Activated T-cell treated with anti-CD3 and anti-CD28 coated beads for 1 hour (primary cell): ENCODE data around the gene ERGIC1.
A peak's percentile ranks its signal among the peaks of the same experiment; 100 is the strongest.
"Not testable (repeated sequence)": the region's sequence is repeated elsewhere in the genome, so short reads cannot be mapped to it uniquely, and the experiment has no call there.

Source experiments
- DNase-seq: peaks from one replicate; pipeline ENCODE4 v3.0.0-alpha.2; 2020; ENCODE audit warnings: low read depth

Gene ERGIC1

DNA sequence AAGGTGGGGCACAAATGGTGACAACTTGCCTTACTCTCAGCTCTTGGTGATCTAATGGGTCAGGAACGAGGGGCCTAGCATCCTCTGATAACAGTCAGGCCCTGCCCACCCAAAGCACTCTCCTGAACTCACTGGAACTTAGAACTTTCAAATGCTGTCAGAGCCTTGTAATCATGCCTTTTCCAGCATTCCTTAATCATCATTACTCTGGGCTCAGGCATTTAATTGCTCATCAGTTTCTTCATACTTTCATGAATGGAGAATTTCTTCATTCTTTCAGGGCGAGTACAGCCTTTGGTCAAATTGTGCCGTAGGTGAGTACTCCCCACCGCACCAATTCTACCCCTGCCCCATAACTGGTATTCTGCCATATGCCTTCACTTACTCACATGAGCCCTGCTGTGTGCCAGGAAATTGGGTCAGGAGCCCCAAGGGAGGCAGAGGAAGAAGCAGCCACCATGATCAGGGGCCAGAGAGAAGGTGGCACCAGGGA lies 32.8 kb upstream of the ERGIC1 start:
- no peak for DNase-seq

GRCh38 chr5:172802112-172802511 lies 31.9 kb upstream of the ERGIC1 start:
- no peak for DNase-seq

- no peak for DNase-seq
Observed at GRCh38 chr5:172802567-172803176, 31.4 kb upstream of the ERGIC1 start.

DNA sequence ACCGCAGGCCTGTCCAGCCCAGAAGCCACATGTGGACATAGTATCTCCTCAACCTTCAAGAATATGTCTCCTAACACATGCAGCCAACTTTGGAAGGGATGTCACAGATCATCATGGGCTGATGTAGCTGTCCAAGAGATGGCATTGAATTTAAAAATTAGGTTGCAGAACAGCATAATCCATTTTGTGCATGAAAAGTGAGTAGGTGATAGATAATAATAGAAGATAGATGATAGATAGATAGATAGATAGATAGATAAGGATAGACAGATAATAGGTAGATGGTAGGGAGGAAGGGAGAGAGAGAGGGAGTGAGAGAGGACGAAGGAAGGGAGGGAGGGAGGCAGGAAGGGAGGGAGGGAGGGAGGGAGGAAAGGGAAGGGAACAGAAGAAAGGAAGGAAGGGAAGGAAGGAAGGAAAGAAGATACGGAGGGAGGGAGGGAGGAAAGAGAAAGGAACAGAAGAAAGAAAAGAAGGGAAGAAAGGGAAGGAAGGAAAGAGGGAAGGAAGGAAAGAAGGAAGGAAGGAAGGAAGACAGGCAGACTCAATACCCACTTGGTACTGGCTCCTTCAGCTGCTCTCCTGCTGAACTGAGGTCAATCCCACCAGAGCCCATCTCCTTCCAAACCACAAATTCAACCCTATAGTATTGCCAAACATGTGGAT lies 28.9 kb upstream of the ERGIC1 start:
- DNase-seq, result no peak

DNA sequence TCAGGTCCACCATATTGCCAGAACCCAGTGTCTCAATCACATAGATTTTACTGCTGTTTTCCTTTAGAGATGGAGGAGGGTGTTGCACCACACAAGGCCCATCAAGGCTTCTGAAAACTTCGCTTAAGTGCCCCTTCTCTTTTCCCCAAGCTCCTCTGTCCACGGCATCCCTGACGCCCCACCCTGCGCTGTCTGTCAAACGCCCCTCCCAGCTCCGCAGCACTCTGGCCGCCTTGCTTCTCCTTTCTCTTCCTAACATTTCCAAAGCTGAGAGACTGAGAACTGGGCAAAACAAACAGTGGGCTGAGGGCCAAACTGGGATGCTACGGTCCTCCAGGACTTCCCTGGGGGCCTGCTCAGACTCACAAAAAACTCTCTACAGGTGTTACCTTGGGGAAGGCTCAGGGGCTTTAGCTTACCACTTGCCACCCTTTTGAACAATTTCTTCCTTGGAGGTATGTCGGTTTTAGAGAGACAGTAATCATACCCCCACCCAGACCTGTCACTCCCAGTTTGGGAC lies 28.3 kb upstream of the ERGIC1 start:
- DNase-seq, result no peak

- DNase-seq, result peak; percentile 65
Observed at GRCh38 chr5:172806897-172807672, 27.0 kb upstream of the ERGIC1 start.

GRCh38 chr5:172807766-172808311 lies 26.2 kb upstream of the ERGIC1 start:
- no peak for DNase-seq

- no peak for DNase-seq
Observed at GRCh38 chr5:172809774-172810173, 24.3 kb upstream of the ERGIC1 start.

DNA sequence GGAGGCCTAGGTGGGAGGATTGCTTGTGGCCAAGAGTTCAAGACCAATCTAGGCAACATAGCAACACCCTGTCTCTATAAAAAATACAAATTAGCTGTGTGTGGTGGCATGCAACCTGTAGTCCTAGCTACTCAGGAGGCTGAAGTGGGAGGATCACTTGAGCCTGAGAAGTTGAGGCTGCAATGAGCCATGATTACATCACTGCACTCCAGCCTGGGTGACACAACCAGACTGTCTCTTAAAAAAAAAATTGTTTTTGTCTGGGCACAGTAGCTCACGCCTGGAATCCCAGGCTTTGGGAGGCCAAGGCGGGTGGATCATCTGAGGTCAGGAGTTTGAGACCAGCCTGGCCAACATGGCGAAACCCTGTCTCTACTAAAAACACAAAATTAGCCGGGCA lies 23.1 kb upstream of the ERGIC1 start:
- DNase-seq, result not testable (repeated sequence)

- no peak for DNase-seq
Observed at GRCh38 chr5:172815631-172816030, 18.4 kb upstream of the ERGIC1 start.

GRCh38 chr5:172816925-172817562 lies 17.0 kb upstream of the ERGIC1 start:
- DNase-seq, result no peak

DNA sequence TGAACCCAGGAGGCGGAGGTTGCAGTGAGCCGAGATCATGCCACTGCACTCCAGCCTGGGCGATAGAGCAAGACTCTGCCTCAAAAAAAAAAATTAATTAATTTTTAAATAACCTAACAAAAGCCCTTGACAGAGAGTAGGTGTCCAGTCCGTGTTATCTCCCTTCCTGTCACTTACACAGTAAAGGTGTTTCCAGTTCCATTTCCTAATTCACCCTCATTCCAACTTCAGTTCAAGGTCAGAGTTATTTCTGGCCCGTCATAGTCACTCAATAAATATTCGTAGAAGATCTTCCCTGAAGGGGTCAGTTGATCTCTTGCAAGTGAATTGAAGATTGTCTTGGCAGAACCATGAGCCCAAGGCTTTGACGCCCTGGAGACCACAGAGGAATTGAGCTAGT lies 16.4 kb upstream of the ERGIC1 start:
- no peak for DNase-seq

DNA sequence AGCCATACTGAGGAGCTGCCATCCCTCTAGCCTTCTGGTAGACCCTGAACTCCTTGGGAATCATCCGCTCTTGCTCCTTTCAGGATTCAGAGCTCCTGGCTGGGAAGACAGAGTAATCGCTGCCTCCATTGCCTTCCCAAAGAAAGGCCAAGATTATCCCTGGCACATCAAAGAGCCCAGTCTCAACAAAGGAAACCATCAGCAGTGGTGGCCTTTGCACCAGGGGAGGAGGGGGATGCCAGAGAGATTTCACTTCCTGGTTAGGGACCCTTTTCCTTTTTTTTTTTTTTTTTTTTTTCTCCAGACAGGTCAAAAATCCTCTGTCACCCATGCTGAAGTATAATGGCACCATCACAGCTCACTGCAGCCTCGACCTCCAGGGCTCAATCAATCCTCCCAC lies 16.0 kb upstream of the ERGIC1 start:
- DNase-seq, result no peak

DNA sequence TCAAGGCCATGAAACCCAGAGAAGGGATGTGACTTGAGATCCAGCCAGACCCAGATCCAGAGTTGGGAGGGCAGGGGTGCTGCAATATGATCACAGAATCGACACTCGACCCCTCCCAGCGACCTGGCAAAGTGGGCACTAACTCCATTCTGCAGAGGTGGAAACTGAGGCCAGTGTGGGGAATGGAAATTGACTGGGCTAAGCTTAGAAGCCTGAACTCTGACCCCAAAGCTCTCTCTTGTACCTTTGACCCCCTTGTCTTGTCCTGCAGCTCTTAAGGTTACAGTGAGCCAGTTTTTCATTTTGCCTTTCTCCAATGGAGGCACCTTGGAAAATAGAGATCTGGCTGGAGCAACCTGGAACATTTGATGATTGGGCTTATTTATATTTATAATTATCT lies 14.5 kb upstream of the ERGIC1 start:
- DNase-seq, result no peak

- no peak for DNase-seq
Observed at GRCh38 chr5:172820046-172820767, 13.8 kb upstream of the ERGIC1 start.

DNA sequence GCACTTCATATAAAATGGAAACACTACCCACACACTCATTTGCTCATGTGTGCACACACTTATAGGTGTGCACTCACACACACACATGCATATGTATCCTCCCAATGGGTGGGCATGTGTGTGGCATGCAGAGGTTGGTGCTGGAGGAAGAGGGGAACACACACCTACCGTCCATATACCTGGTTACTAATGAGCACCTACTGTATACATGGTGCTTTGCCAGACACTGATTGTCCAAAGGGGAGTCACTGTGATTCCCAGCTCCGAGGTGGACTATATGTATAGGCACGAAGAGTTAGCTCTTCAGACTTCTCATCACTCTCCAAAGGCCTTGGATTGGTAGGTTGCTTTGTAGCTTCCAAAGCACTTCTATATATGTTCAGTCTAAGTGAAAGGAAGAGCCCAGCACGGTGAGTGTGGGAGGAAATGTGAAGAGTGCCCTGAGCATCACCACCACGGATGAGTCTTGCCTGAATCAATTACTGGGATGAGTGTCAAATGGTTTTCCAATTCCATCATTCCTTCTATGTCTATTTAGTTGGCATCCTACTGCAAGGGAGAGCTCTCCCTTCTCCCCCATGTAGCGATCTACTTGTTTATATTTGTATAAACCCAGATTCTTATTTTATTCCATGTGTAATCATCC lies 12.6 kb upstream of the ERGIC1 start:
- DNase-seq, result no peak

DNA sequence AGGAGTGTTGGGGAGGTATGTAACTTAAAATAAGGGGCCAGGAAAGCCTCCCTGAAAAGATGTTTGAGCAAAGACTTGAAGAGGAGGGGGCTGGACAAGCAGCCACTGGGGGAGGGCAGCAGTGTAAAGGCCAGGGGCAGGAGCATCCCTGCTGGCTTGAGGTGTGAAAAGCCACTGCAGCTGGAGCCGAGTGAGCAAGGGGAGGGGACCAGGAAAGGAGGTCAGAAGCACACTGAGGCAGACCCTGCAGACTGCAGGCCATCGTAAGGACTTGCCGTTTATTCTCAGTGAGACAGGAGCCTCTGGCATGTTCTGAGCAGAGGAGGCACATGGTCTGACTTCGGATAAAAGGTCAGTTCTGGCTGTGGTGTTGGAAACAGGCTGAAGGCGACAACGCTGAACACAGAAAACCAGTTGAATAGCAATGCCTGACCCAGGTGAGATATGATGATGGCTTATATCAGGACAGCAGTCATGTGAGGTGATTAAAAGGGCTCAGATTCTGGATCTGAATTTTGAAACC lies 10.2 kb upstream of the ERGIC1 start:
- DNase-seq, result no peak

DNA sequence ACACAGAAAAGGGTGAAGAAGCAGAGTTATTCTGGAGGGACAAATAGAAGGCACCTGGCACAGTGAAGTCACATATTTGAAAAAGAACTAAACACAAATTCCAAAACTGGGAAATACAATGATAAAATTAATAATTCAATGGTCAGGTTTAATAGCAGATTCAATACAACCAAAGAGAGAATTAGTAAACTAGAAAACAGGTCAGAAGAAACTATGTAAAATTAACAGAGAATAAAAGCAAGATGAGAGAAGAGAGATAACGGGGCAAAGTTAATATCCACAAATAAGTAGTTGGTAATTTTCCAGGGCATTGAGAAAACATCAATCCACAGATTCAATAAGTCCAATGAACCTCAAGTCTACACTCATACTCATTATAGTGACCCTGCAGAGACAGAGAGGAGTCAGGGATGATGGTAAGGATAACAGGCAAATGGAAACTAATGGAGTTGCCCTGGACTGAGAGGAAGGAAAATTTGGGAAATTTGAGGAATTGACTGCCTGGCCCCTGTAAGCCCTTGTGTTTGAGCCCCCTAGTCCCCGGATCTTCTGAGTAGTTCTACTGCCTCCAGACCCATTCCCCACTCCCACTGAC lies 8.3 kb upstream of the ERGIC1 start:
- DNase-seq, result no peak

GRCh38 chr5:172827841-172828240 lies 6.2 kb upstream of the ERGIC1 start:
- DNase-seq, result no peak

- no peak for DNase-seq
Observed at GRCh38 chr5:172828911-172829431, 5.1 kb upstream of the ERGIC1 start.
